Cardiac muscle cell (in vitro differentiated cells and primary cell): ENCODE measurements around the gene NFASC. TPM values are rescaled to one million over a fixed set of nuclear protein-coding genes. Genes with fewer than 3 reads are reported as not detected.
A peak's percentile ranks its signal among the peaks of the same experiment; 100 is the strongest.

Experiments used
- DNase-seq, 2 donors: peaks; one replicate each; pipeline versions ENCODE4 v3.0.0 to v3.0.0-alpha.2; 2010 to 2017; ENCODE audit warnings: low read depth in 1 of 2, low spot score in 1 of 2
- H3K27ac ChIP-seq: fragments of 200-600 bp; sonication (generic); 2 replicates; pipeline ENCODE4 v1.5.1; 2016
- H3K27me3 ChIP-seq: fragments of 200-600 bp; sonication (generic); 2 replicates; pipeline ENCODE4 v1.6.0; 2016; ENCODE audit warnings: control low read depth
- H3K36me3 ChIP-seq: fragments of 200-600 bp; sonication (generic); 2 replicates; pipeline ENCODE4 v1.5.1; 2016; ENCODE audit warnings: control low read depth
- H3K4me1 ChIP-seq: fragments of 200-600 bp; sonication (generic); 2 replicates; pipeline ENCODE4 v1.8.1; 2017; ENCODE audit warnings: low read depth, mild to moderate bottlenecking, mixed run types
- H3K4me3 ChIP-seq: fragments of 200-600 bp; sonication (generic); 2 replicates; pipeline ENCODE4 v1.5.1; 2016; ENCODE audit warnings: mild to moderate bottlenecking
- H3K9me3 ChIP-seq: fragments of 200-600 bp; sonication (generic); 2 replicates; pipeline ENCODE4 v1.5.1; 2017; ENCODE audit warnings: low read depth, mild to moderate bottlenecking, control low read depth
- polyA plus RNA-seq: library from polyadenylated mRNA; unstranded; fragments of >200 nt; fragmentation: Nextera tagmentation; extraction: Ambion mirVana; gene quantifications from 2 replicates; pipeline ENCODE4 v1.2.1, GENCODE V29; 2016
- total RNA-seq: library from RNA; depleted of rRNA; stranded (reverse); fragments of >200 nt; gene quantifications from 2 replicates; pipeline ENCODE4 v1.2.3, GENCODE V29; 2016
- TF ChIP-seq, protein P1 (sequence below): IDR thresholded peaks from 2 replicates; pipeline ENCODE4 v1.5.1; 2012; ENCODE audit warnings: low read depth, mild to moderate bottlenecking, low read length

The NFASC gene
- total and polyA plus RNA-seq, 2 experiments from 2014 or later = 0.63 TPM; not detected in 1

- Histone ChIP-seq H3K27me3 (peaks cover 24% of the 10 kb centered on the region), H3K27ac (no peak overlapping the region), H3K36me3 (no peaks in the 10 kb centered on the region), H3K4me3 (no peak overlapping the region), H3K4me1 (no peaks in the 10 kb centered on the region), H3K9me3 (no peaks in the 10 kb centered on the region)
- no peak for DNase-seq
- TF ChIP-seq, protein P1, sequence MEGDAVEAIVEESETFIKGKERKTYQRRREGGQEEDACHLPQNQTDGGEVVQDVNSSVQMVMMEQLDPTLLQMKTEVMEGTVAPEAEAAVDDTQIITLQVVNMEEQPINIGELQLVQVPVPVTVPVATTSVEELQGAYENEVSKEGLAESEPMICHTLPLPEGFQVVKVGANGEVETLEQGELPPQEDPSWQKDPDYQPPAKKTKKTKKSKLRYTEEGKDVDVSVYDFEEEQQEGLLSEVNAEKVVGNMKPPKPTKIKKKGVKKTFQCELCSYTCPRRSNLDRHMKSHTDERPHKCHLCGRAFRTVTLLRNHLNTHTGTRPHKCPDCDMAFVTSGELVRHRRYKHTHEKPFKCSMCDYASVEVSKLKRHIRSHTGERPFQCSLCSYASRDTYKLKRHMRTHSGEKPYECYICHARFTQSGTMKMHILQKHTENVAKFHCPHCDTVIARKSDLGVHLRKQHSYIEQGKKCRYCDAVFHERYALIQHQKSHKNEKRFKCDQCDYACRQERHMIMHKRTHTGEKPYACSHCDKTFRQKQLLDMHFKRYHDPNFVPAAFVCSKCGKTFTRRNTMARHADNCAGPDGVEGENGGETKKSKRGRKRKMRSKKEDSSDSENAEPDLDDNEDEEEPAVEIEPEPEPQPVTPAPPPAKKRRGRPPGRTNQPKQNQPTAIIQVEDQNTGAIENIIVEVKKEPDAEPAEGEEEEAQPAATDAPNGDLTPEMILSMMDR = no peak
These were observed 12.7 kb downstream of the NFASC start for GRCh38 chr1:204883405-204883804.

GRCh38 chr1:204885288-204885711 is 14.6 kb downstream of the NFASC start:
- Histone ChIP-seq H3K4me3 (no peak overlapping the region), H3K4me1 (peaks cover 4% of the 10 kb centered on the region), H3K9me3 (no peaks in the 10 kb centered on the region), H3K36me3 (no peaks in the 10 kb centered on the region), H3K27ac (no peak overlapping the region), H3K27me3 (peaks cover 25% of the 10 kb centered on the region)
- DNase-seq = peak in 1 of 2 donors; percentile 86
- TF ChIP-seq, protein P1 = no peak

GRCh38 chr1:204885790-204886189 is 15.1 kb downstream of the NFASC start:
- Histone ChIP-seq H3K4me1 (peaks cover 4% of the 10 kb centered on the region), H3K36me3 (no peaks in the 10 kb centered on the region), H3K9me3 (no peaks in the 10 kb centered on the region), H3K4me3 (no peak overlapping the region), H3K27ac (no peak overlapping the region), H3K27me3 (peaks cover 25% of the 10 kb centered on the region)
- TF ChIP-seq, protein P1 = no peak
- DNase-seq = peak in 1 of 2 donors; percentile 67

GRCh38 chr1:204887846-204888245 is 17.2 kb downstream of the NFASC start:
- Histone ChIP-seq H3K36me3 (no peaks in the 10 kb centered on the region), H3K27me3 (peaks cover 25% of the 10 kb centered on the region), H3K9me3 (no peaks in the 10 kb centered on the region), H3K4me3 (no peak overlapping the region), H3K27ac (no peak overlapping the region), H3K4me1 (peaks cover 4% of the 10 kb centered on the region)
- TF ChIP-seq, protein P1 = no peak
- DNase-seq = no peak

- Histone ChIP-seq H3K36me3 (no peaks in the 10 kb centered on the region), H3K4me1 (peaks cover 4% of the 10 kb centered on the region), H3K27me3 (peaks cover 25% of the 10 kb centered on the region), H3K9me3 (no peaks in the 10 kb centered on the region), H3K27ac (no peak overlapping the region), H3K4me3 (no peak overlapping the region)
- DNase-seq = peak in 1 of 2 donors; percentile 49
- TF ChIP-seq, protein P1 = no peak
These were observed 17.6 kb downstream of the NFASC start for GRCh38 chr1:204888294-204888693.
